DOHH2 (cell line): ENCODE measurements around the gene SERPINH1.

ENCODE experiments used
- H3F3A ChIP-seq: fragments of 200-600 bp; sonication (generic), shearing (Covaris generic); 2 replicates; pipeline ENCODE4 v1.6.0; 2016; ENCODE audit warnings: antibody characterized with exemption, mild to moderate bottlenecking; ENCODE audit not compliant: control insufficient read depth, insufficient read depth
- H3K27ac ChIP-seq: fragments of 200-600 bp; sonication (generic); 2 replicates; pipeline ENCODE4 v1.5.1; 2014; ENCODE audit warnings: low read depth, mild to moderate bottlenecking, low read length, moderate library complexity
- H3K27me3 ChIP-seq: fragments of 200-600 bp; sonication (generic); 2 replicates; pipeline ENCODE4 v1.6.1; 2014; ENCODE audit warnings: mild to moderate bottlenecking, low read length, mixed read lengths; ENCODE audit not compliant: control insufficient read depth
- H3K36me3 ChIP-seq: fragments of 200-600 bp; sonication (generic); 2 replicates; pipeline ENCODE4 v1.6.1; 2014; ENCODE audit warnings: mild to moderate bottlenecking, low read length, moderate library complexity, mixed read lengths; ENCODE audit not compliant: control insufficient read depth
- H3K4me1 ChIP-seq: fragments of 200-600 bp; sonication (generic); 2 replicates; pipeline ENCODE4 v1.6.1; 2014; ENCODE audit warnings: mild to moderate bottlenecking, low read length, mixed read lengths; ENCODE audit not compliant: control insufficient read depth
- H3K4me2 ChIP-seq: fragments of 200-600 bp; sonication (generic); 2 replicates; pipeline ENCODE4 v1.6.0; 2014; ENCODE audit warnings: mild to moderate bottlenecking, low read length, moderate library complexity
- H3K4me3 ChIP-seq: fragments of 200-600 bp; sonication (generic); 2 replicates; pipeline ENCODE4 v1.5.1; 2014; ENCODE audit warnings: mild to moderate bottlenecking, low read length, mixed read lengths
- H3K79me2 ChIP-seq: fragments of 200-600 bp; sonication (generic); 2 replicates; pipeline ENCODE4 v1.6.1; 2014; ENCODE audit warnings: mild to moderate bottlenecking, low read length, mixed read lengths; ENCODE audit not compliant: control insufficient read depth
- H3K9me2 ChIP-seq: fragments of 200-600 bp; sonication (generic); replicated peaks from 2 replicates; pipeline ENCODE4 v1.6.1; 2014; ENCODE audit warnings: mild to moderate bottlenecking, low read length, mixed read lengths; ENCODE audit not compliant: control insufficient read depth
- H3K9me3 ChIP-seq: fragments of 200-600 bp; sonication (generic); 2 replicates; pipeline ENCODE4 v1.6.1; 2014; ENCODE audit warnings: antibody characterized with exemption, low read length, mixed read lengths; ENCODE audit not compliant: control insufficient read depth, insufficient read depth
- H4K20me1 ChIP-seq: fragments of 200-600 bp; sonication (generic); 2 replicates; pipeline ENCODE4 v1.6.0; 2014; ENCODE audit warnings: low read depth, mild to moderate bottlenecking, antibody characterized with exemption, low read length, moderate library complexity; ENCODE audit not compliant: control insufficient read depth, insufficient read depth
- EZH2phosphoT487 ChIP-seq: fragments of 200-600 bp; sonication (generic); IDR thresholded peaks from 2 replicates; pipeline ENCODE4 v1.6.1; 2017; ENCODE audit warnings: borderline replicate concordance, mild to moderate bottlenecking, antibody characterized with exemption, low read length, moderate library complexity, mixed read lengths
- TF ChIP-seq, protein P1 (sequence below): fragments of 200-600 bp; sonication (generic); IDR thresholded peaks from one replicate; pipeline ENCODE4 v1.5.1; 2014; ENCODE audit warnings: antibody characterized with exemption, mild to moderate bottlenecking, low read depth, low read length; ENCODE audit not compliant: poor library complexity, severe bottlenecking

The SERPINH1 gene

GRCh38 chr11:75532200-75533048 lies 29.6 kb upstream of the SERPINH1 start:
- Histone ChIP-seq H4K20me1 (no peaks in the 10 kb centered on the region; the same call in 1 of the 2 replicates), H3K4me1 (peaks cover 8% of the 10 kb centered on the region), H3K36me3 (no peaks in the 10 kb centered on the region), H3K4me3 (no peak overlapping the region), H3F3A (no peaks in the 10 kb centered on the region), H3K9me3 (no peaks in the 10 kb centered on the region), H3K79me2 (no peaks in the 10 kb centered on the region), H3K27me3 (peaks cover 46% of the 10 kb centered on the region), H3K27ac (no peak overlapping the region), H3K4me2 (no peak overlapping the region), H3K9me2 (no peaks in the 10 kb centered on the region)
- TF ChIP-seq, protein P1, sequence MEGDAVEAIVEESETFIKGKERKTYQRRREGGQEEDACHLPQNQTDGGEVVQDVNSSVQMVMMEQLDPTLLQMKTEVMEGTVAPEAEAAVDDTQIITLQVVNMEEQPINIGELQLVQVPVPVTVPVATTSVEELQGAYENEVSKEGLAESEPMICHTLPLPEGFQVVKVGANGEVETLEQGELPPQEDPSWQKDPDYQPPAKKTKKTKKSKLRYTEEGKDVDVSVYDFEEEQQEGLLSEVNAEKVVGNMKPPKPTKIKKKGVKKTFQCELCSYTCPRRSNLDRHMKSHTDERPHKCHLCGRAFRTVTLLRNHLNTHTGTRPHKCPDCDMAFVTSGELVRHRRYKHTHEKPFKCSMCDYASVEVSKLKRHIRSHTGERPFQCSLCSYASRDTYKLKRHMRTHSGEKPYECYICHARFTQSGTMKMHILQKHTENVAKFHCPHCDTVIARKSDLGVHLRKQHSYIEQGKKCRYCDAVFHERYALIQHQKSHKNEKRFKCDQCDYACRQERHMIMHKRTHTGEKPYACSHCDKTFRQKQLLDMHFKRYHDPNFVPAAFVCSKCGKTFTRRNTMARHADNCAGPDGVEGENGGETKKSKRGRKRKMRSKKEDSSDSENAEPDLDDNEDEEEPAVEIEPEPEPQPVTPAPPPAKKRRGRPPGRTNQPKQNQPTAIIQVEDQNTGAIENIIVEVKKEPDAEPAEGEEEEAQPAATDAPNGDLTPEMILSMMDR = peak; percentile 77
- TF ChIP-seq EZH2phosphoT487 = no peak

GRCh38 chr11:75533896-75534258 lies 28.2 kb upstream of the SERPINH1 start:
- H3K79me2 ChIP-seq = no peaks in the 10 kb centered on the region
- no peak overlapping the region for H3K27ac ChIP-seq
- TF ChIP-seq EZH2phosphoT487 = no peak
- H3K4me2 ChIP-seq = no peak overlapping the region
- no peaks in the 10 kb centered on the region for H3K36me3 ChIP-seq
- H3K4me3 ChIP-seq = no peak overlapping the region
- H3F3A ChIP-seq = no peaks in the 10 kb centered on the region
- H3K9me2 ChIP-seq = no peaks in the 10 kb centered on the region
- H3K9me3 ChIP-seq = no peaks in the 10 kb centered on the region
- H3K4me1 ChIP-seq = peaks cover 12% of the 10 kb centered on the region
- H4K20me1 ChIP-seq = no peaks in the 10 kb centered on the region; the same call in 1 of the 2 replicates
- H3K27me3 ChIP-seq = peaks cover 32% of the 10 kb centered on the region

DNA sequence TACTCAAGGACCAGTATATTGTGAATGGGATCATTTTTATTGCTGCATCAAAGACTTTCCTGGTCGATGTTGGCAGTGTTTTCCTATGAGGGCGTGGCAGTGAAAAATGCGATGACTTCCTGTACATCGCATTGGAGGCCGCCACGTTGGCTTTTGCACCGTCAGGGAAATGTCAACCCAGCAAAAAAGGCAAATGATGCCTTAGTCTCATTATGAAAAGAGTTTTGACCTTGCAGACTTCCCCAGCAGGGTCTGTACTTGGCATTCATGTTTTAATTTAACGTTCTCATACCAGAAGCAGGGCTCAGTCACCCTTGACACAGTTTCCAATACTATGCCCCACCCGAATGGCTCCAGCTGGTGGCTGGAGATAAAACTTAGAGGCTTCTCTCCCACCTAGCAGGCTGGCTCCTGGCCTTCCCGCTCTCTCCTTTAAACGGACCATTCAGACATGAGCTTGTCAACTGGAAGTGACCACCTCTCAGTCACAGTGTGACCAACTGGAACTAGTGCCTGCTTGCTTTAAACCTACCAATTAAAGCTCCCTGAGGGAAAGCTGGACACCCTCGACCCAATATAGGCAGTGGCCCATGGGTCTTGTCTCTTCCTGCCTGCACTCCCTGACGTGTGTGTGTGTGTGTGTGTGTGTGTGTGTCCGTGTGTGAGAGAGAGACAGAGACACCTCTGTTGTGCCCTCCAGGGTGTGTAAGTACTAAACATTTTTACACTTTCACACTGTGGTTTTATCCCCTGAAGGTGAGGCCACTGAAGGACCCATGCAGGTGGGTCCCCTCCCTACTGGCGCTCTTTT lies 27.6 kb upstream of the SERPINH1 start:
- Histone ChIP-seq H3K4me3 (no peak overlapping the region), H3K4me2 (no peak overlapping the region), H4K20me1 (no peaks in the 10 kb centered on the region; the same call in 1 of the 2 replicates), H3K36me3 (no peaks in the 10 kb centered on the region), H3K9me2 (no peaks in the 10 kb centered on the region), H3F3A (no peaks in the 10 kb centered on the region), H3K79me2 (no peaks in the 10 kb centered on the region), H3K27ac (no peak overlapping the region), H3K4me1 (peaks cover 12% of the 10 kb centered on the region), H3K27me3 (peaks cover 26% of the 10 kb centered on the region), H3K9me3 (no peaks in the 10 kb centered on the region)
- TF ChIP-seq, protein P1 = no peak
- no peak for TF ChIP-seq EZH2phosphoT487

DNA sequence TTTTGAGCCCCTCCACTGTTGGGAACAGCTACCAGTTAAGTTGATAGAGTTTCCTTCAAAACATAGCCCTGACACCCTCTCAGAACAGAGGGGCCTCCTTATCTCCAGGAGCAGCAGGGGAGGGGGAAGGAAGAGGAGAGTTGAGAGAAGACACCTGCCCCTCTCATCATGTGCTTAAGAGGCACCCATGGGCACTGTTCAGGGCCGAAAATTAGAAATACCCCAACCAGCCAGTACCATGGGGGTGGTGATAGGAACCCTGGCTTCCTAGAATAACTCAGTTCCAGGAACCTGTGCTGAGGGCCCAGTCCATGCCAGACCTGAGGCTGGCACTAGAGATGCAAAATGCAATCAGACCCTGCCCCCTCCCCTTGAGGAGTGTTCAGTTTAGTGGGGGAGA lies 27.0 kb upstream of the SERPINH1 start:
- no peaks in the 10 kb centered on the region for H3K79me2 ChIP-seq
- H3K27ac ChIP-seq = no peak overlapping the region
- H3K27me3 ChIP-seq = peaks cover 29% of the 10 kb centered on the region
- no peak for TF ChIP-seq EZH2phosphoT487
- TF ChIP-seq, protein P1 = no peak
- H3F3A ChIP-seq = no peaks in the 10 kb centered on the region
- H3K4me1 ChIP-seq = peaks cover 12% of the 10 kb centered on the region
- H3K4me3 ChIP-seq = no peak overlapping the region
- H4K20me1 ChIP-seq = no peaks in the 10 kb centered on the region; the same call in 1 of the 2 replicates
- H3K4me2 ChIP-seq = no peak overlapping the region
- no peaks in the 10 kb centered on the region for H3K9me3 ChIP-seq
- no peaks in the 10 kb centered on the region for H3K9me2 ChIP-seq
- H3K36me3 ChIP-seq = no peaks in the 10 kb centered on the region
